ENCODE measurements around the gene CUX1. TPM values are rescaled to one million over a fixed set of nuclear protein-coding genes. Genes with fewer than 3 reads are reported as not detected.

Gene CUX1
- total and polyA plus RNA-seq, 2 of the 13 experiments (the other 11 are each of a cell fraction or from before 2014, with no cell fraction given): 13.7 to 14.9 TPM

- TF ChIP-seq KLF13 (CRISPR knock-in tag; IDR thresholded peaks at IDR 0.05): no peak
- no peak for TF ChIP-seq SRSF4 (IDR thresholded peaks at IDR 0.05; ENCODE audit: low read depth, low read length, poor library complexity, severe bottlenecking)
- TF ChIP-seq, protein P1, sequence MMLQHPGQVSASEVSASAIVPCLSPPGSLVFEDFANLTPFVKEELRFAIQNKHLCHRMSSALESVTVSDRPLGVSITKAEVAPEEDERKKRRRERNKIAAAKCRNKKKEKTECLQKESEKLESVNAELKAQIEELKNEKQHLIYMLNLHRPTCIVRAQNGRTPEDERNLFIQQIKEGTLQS (CRISPR knock-in tag; IDR thresholded peaks at IDR 0.05): no peak; the same call in 1 of the 2 replicates
- TF ChIP-seq, protein P2, sequence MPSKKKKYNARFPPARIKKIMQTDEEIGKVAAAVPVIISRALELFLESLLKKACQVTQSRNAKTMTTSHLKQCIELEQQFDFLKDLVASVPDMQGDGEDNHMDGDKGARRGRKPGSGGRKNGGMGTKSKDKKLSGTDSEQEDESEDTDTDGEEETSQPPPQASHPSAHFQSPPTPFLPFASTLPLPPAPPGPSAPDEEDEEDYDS (CRISPR knock-in tag; IDR thresholded peaks at IDR 0.05): peak; percentile 56
- no peak for TF ChIP-seq ZEB1 (IDR thresholded peaks at IDR 0.05; ENCODE audit: insufficient replicate concordance, low read depth)
- TF ChIP-seq NR2F6 (IDR thresholded peaks at IDR 0.05): 0 out of 2 replicates have a peak, but pooled peaks have one; percentile 24
- TF ChIP-seq NR2F6 (CRISPR knock-in tag; IDR thresholded peaks at IDR 0.05): peak; percentile 35; the same call in 1 of the 2 replicates
- TF ChIP-seq KDM2A (CRISPR knock-in tag; IDR thresholded peaks at IDR 0.05; ENCODE audit: borderline replicate concordance, low read depth): peak; percentile 88
- TF ChIP-seq SNAI1 (CRISPR knock-in tag; IDR thresholded peaks at IDR 0.05; ENCODE audit: borderline replicate concordance): no peak
- TF ChIP-seq ZSCAN25 (CRISPR knock-in tag; IDR thresholded peaks at IDR 0.05): no peak
- TF ChIP-seq DPF2 (CRISPR knock-in tag; IDR thresholded peaks at IDR 0.05; ENCODE audit: borderline replicate concordance, low read depth): no peak
- peak; percentile 91; the same call in 1 of the 2 replicates for TF ChIP-seq ZNF746 (CRISPR knock-in tag; IDR thresholded peaks at IDR 0.05)
- TF ChIP-seq TAF1 (CRISPR knock-in tag; IDR thresholded peaks at IDR 0.05): no peak; the same call in 1 of the 2 replicates
- TF ChIP-seq TRIM24 (CRISPR knock-in tag; IDR thresholded peaks at IDR 0.05): no peak
- peak; percentile 97 for TF ChIP-seq ZMYM4 (CRISPR knock-in tag; IDR thresholded peaks at IDR 0.05)
- TF ChIP-seq MEIS2 (CRISPR knock-in tag; IDR thresholded peaks at IDR 0.05): no peak
- TF ChIP-seq NFE2 (CRISPR knock-in tag; IDR thresholded peaks at IDR 0.05): no peak
- TF ChIP-seq ZNF296 (CRISPR knock-in tag; conservative IDR thresholded peaks at IDR 0.05): no peak
- TF ChIP-seq SPEN (CRISPR knock-in tag; IDR thresholded peaks at IDR 0.05; ENCODE audit: low read depth): peak; percentile 54; the same call in 1 of the 2 replicates
- TF ChIP-seq BHLHE40 (IDR thresholded peaks at IDR 0.05; ENCODE audit: low read length): peak; percentile 64
- no peak for TF ChIP-seq ZNF414 (CRISPR knock-in tag; IDR thresholded peaks at IDR 0.05)
- no peak for TF ChIP-seq HOXA9 (CRISPR knock-in tag; IDR thresholded peaks at IDR 0.05; ENCODE audit: borderline replicate concordance)
- no peak for TF ChIP-seq MATR3 (CRISPR knock-in tag; IDR thresholded peaks at IDR 0.05)
- TF ChIP-seq NR2F2 (IDR thresholded peaks at IDR 0.05; ENCODE audit: borderline replicate concordance, low read depth): no peak
- TF ChIP-seq PHF8 (CRISPR knock-in tag; IDR thresholded peaks at IDR 0.05): no peak
- TF ChIP-seq HDAC2 (CRISPR knock-in tag; IDR thresholded peaks at IDR 0.05): peak; percentile 64
- no peak for TF ChIP-seq SUZ12 (IDR thresholded peaks at IDR 0.05; ENCODE audit: low read depth, low read length)
- TF ChIP-seq ZBTB2 (CRISPR knock-in tag; IDR thresholded peaks at IDR 0.05; ENCODE audit: low read depth): 0 out of 2 replicates have a peak, but pooled peaks have one; percentile 49
- no peak for TF ChIP-seq ZNF570 (CRISPR knock-in tag; IDR thresholded peaks at IDR 0.05; ENCODE audit: borderline replicate concordance)
- TF ChIP-seq ZNF552 (CRISPR knock-in tag; IDR thresholded peaks at IDR 0.05; ENCODE audit: borderline replicate concordance): no peak
Observed at GRCh38 chr7:101856473-101857357, 39.3 kb downstream of the CUX1 start (continued).
